ENCODE results near the gene NAV2.

NAV2 gene

GRCh38 chr11:20020716-20021115 is 308.1 kb downstream of the NAV2 start:
- Histone ChIP-seq H3K27me3 (replicated peaks; ENCODE audit: insufficient read depth, low read length) (no peaks in the 10 kb centered on the region), H3K4me2 (ENCODE audit: low read depth, low read length) (no peak overlapping the region), H3K36me3 (replicated peaks; ENCODE audit: insufficient read depth, low read length) (no peaks in the 10 kb centered on the region), H3K9me2 (replicated peaks; ENCODE audit: insufficient read depth, low read length) (no peaks in the 10 kb centered on the region), H3K27ac (ENCODE audit: low read length) (no peak overlapping the region), H3K9me3 (replicated peaks; ENCODE audit: insufficient read depth, low read length) (no peaks in the 10 kb centered on the region), H3F3A (ENCODE audit: insufficient read depth, low read length) (no peaks in the 10 kb centered on the region), H3K4me1 (ENCODE audit: low read length) (no peaks in the 10 kb centered on the region), H3K79me2 (ENCODE audit: low read length) (no peaks in the 10 kb centered on the region), H3K9ac (ENCODE audit: low read length) (no peak overlapping the region), H2AFZ (ENCODE audit: low read length) (no peak overlapping the region), H4K20me1 (ENCODE audit: insufficient read depth, low read length) (no peaks in the 10 kb centered on the region), H3K4me3 (ENCODE audit: low read length) (no peak overlapping the region)
- DNase-seq, result no peak
- TF ChIP-seq EZH2phosphoT487 (IDR thresholded peaks at IDR 0.05; ENCODE audit: low read length) (no peak), EZH2 (optimal IDR thresholded peaks at IDR 0.05; ENCODE audit: low read depth, low read length) (no peak), CTCF (IDR thresholded peaks at IDR 0.05; ENCODE audit: low read length) (no peak)

- H3K27ac ChIP-seq (ENCODE audit: low read length), result no peak overlapping the region
- TF ChIP-seq EZH2 (optimal IDR thresholded peaks at IDR 0.05; ENCODE audit: low read depth, low read length), result no peak
- TF ChIP-seq EZH2phosphoT487 (IDR thresholded peaks at IDR 0.05; ENCODE audit: low read length), result no peak
- TF ChIP-seq CTCF (IDR thresholded peaks at IDR 0.05; ENCODE audit: low read length), result no peak
- H4K20me1 ChIP-seq (ENCODE audit: insufficient read depth, low read length), result no peaks in the 10 kb centered on the region
- no peaks in the 10 kb centered on the region for H3K9me3 ChIP-seq (replicated peaks; ENCODE audit: insufficient read depth, low read length)
- H3F3A ChIP-seq (ENCODE audit: insufficient read depth, low read length), result no peaks in the 10 kb centered on the region
- DNase-seq, result no peak
- H3K4me1 ChIP-seq (ENCODE audit: low read length), result no peaks in the 10 kb centered on the region
- H3K79me2 ChIP-seq (ENCODE audit: low read length), result no peaks in the 10 kb centered on the region
- H3K9ac ChIP-seq (ENCODE audit: low read length), result no peak overlapping the region
- no peak overlapping the region for H3K4me3 ChIP-seq (ENCODE audit: low read length)
- no peaks in the 10 kb centered on the region for H3K9me2 ChIP-seq (replicated peaks; ENCODE audit: insufficient read depth, low read length)
- H3K27me3 ChIP-seq (replicated peaks; ENCODE audit: insufficient read depth, low read length), result no peaks in the 10 kb centered on the region
- H3K4me2 ChIP-seq (ENCODE audit: low read depth, low read length), result no peak overlapping the region
- no peaks in the 10 kb centered on the region for H3K36me3 ChIP-seq (replicated peaks; ENCODE audit: insufficient read depth, low read length)
- no peak overlapping the region for H2AFZ ChIP-seq (ENCODE audit: low read length)
These were observed 308.6 kb downstream of the NAV2 start for GRCh38 chr11:20021212-20021611.

DNA sequence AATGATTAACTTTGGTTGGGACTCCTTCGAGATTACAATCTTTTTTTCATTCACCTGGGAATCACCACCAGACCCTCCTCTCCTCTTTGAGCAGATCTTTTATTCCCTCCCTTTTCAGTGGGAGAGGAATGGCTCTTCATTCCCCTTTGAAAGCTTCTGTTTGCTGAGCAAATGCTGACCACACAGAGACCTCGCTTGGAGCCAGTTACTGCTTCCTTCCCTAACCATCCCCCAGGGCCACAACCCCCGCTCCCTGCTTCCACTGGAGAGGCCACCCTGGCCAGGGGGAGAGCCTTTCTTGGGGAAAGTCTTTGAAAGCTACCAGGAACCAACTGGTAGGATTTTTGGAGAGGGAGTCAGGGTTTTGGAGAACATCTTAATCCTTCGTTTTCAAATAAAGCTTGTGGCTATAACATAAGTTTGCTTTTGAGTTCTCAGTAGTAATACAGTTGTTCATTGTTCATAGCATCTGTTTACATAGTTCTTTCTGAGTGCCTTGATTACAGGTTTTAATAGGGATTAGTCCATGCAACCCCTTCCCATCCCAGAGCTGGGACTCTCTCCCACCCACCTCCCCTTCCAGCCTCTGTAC is 309.2 kb downstream of the NAV2 start:
- no peaks in the 10 kb centered on the region for H3K4me1 ChIP-seq (ENCODE audit: low read length)
- H3F3A ChIP-seq (ENCODE audit: insufficient read depth, low read length), result no peaks in the 10 kb centered on the region
- DNase-seq, result no peak
- no peak overlapping the region for H3K9ac ChIP-seq (ENCODE audit: low read length)
- H3K79me2 ChIP-seq (ENCODE audit: low read length), result no peaks in the 10 kb centered on the region
- H3K27ac ChIP-seq (ENCODE audit: low read length), result no peak overlapping the region
- no peak overlapping the region for H2AFZ ChIP-seq (ENCODE audit: low read length)
- H3K36me3 ChIP-seq (replicated peaks; ENCODE audit: insufficient read depth, low read length), result no peaks in the 10 kb centered on the region
- TF ChIP-seq CTCF (IDR thresholded peaks at IDR 0.05; ENCODE audit: low read length) (no peak), EZH2phosphoT487 (IDR thresholded peaks at IDR 0.05; ENCODE audit: low read length) (no peak), EZH2 (optimal IDR thresholded peaks at IDR 0.05; ENCODE audit: low read depth, low read length) (no peak)
- H3K4me3 ChIP-seq (ENCODE audit: low read length), result no peak overlapping the region
- H3K9me3 ChIP-seq (replicated peaks; ENCODE audit: insufficient read depth, low read length), result no peaks in the 10 kb centered on the region
- no peaks in the 10 kb centered on the region for H3K27me3 ChIP-seq (replicated peaks; ENCODE audit: insufficient read depth, low read length)
- no peaks in the 10 kb centered on the region for H4K20me1 ChIP-seq (ENCODE audit: insufficient read depth, low read length)
- H3K4me2 ChIP-seq (ENCODE audit: low read depth, low read length), result no peak overlapping the region
- no peaks in the 10 kb centered on the region for H3K9me2 ChIP-seq (replicated peaks; ENCODE audit: insufficient read depth, low read length)
